Astrocyte (in vitro differentiated cells and primary cell): ENCODE data around the gene TRPV6. TPM values are rescaled to one million over a fixed set of nuclear protein-coding genes. Genes with fewer than 3 reads are reported as not detected.

Experiments used
- DNase-seq: peaks from one replicate; pipeline ENCODE4 v3.0.0-alpha.2; 2010; ENCODE audit warnings: low read depth
- FAIRE-seq: peaks from 2 replicates; lab custom pipeline; 2011; peaks lifted over from hg19 to GRCh38; lab: Jason Lieb, UNC
- H2AFZ ChIP-seq: 2 replicates; pipeline ENCODE4 v1.6.0; 2012; ENCODE audit warnings: low read depth, low read length, inconsistent platforms
- H3K27ac ChIP-seq: 2 replicates; pipeline ENCODE4 v1.5.1; 2011; ENCODE audit warnings: low read depth, low read length, inconsistent platforms
- H3K27me3 ChIP-seq: 2 replicates; pipeline ENCODE4 v1.6.0; 2011; ENCODE audit warnings: low read length, inconsistent platforms; ENCODE audit not compliant: insufficient read depth
- H3K36me3 ChIP-seq: 2 replicates; pipeline ENCODE4 v1.5.1; 2011; ENCODE audit warnings: low read length, inconsistent platforms; ENCODE audit not compliant: insufficient read depth
- H3K4me1 ChIP-seq: 2 replicates; pipeline ENCODE4 v1.5.1; 2011; ENCODE audit warnings: low read length, inconsistent platforms; ENCODE audit not compliant: insufficient read depth
- H3K4me2 ChIP-seq: 2 replicates; pipeline ENCODE4 v1.6.0; 2012; ENCODE audit warnings: low read length, inconsistent platforms
- H3K4me3 ChIP-seq: 2 replicates; pipeline ENCODE4 v1.5.1; 2011; ENCODE audit warnings: low read depth, mild to moderate bottlenecking, low read length, inconsistent platforms; ENCODE audit not compliant: insufficient read depth
- H3K79me2 ChIP-seq: 2 replicates; pipeline ENCODE4 v1.6.0; 2012; ENCODE audit warnings: mild to moderate bottlenecking, low read length, inconsistent platforms; ENCODE audit not compliant: insufficient read depth
- H3K9ac ChIP-seq: 2 replicates; pipeline ENCODE4 v1.6.0; 2012; ENCODE audit warnings: mild to moderate bottlenecking, low read length, inconsistent platforms
- H3K9me3 ChIP-seq: 2 replicates; pipeline ENCODE4 v1.5.1; 2012; ENCODE audit warnings: low read depth, mild to moderate bottlenecking, low read length, inconsistent platforms; ENCODE audit not compliant: insufficient read depth
- H4K20me1 ChIP-seq: 2 replicates; pipeline ENCODE4 v1.6.0; 2012; ENCODE audit warnings: low read length, inconsistent platforms; ENCODE audit not compliant: insufficient read depth
- H3K27ac Mint-ChIP-seq: one replicate; pipeline ENCODE4 v1.8.0; 2021; ENCODE audit warnings: mild to moderate bottlenecking, mixed read lengths; ENCODE audit not compliant: unreplicated experiment
- H3K27me3 Mint-ChIP-seq: one replicate; pipeline ENCODE4 v1.8.0; 2021; ENCODE audit warnings: low read depth, mixed read lengths; ENCODE audit not compliant: unreplicated experiment
- H3K36me3 Mint-ChIP-seq: one replicate; pipeline ENCODE4 v1.8.0; 2021; ENCODE audit warnings: low read depth, mixed read lengths; ENCODE audit not compliant: unreplicated experiment
- H3K4me1 Mint-ChIP-seq: one replicate; pipeline ENCODE4 v1.8.0; 2021; ENCODE audit warnings: low read depth, mixed read lengths; ENCODE audit not compliant: unreplicated experiment
- H3K4me3 Mint-ChIP-seq: one replicate; pipeline ENCODE4 v1.8.0; 2021; ENCODE audit warnings: mild to moderate bottlenecking, moderate library complexity, mixed read lengths; ENCODE audit not compliant: unreplicated experiment
- H3K9me3 Mint-ChIP-seq: one replicate; pipeline ENCODE4 v1.8.0; 2021; ENCODE audit warnings: mild to moderate bottlenecking, mixed read lengths; ENCODE audit not compliant: unreplicated experiment
- CTCF ChIP-seq: IDR thresholded peaks from 2 replicates; pipeline ENCODE4 v1.5.1; 2011; ENCODE audit warnings: low read depth, mild to moderate bottlenecking, inconsistent platforms, low read length, moderate library complexity; ENCODE audit not compliant: insufficient read depth
- EZH2 ChIP-seq: IDR thresholded peaks from 2 replicates; pipeline ENCODE4 v1.6.1; 2012; ENCODE audit warnings: mild to moderate bottlenecking, low read length, inconsistent platforms; ENCODE audit not compliant: insufficient read depth
- total RNA-seq: library from RNA; stranded (reverse); gene quantifications from 2 replicates; pipeline ENCODE4 v1.2.1, GENCODE V29; 2021

The TRPV6 gene
- total RNA-seq, 1 donor from 2014 or later: 0.14 TPM

DNA sequence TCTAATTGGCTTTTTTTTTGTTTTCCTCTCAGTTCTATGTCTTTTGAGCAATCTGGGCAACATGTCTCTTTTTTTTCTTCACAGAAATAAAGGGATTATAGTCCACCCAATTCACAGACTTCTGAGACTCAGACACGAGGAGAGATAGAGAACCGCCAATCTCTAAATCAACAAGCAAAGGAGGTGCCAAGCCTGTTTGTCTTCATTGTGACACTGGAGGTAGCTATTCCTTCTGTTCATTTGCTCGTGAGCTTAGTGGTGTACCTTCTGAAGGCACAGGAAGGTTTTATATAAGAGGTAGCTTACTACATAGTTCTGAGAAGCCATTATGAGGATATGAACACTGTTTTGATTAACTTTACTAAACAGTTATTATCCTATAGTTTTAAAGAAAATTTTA is 24.6 kb downstream of the TRPV6 start:
- Mint-ChIP-seq H3K4me1 (peaks cover 9% of the 10 kb centered on the region), H3K36me3 (no peaks in the 10 kb centered on the region), H3K9me3 (no peaks in the 10 kb centered on the region), H3K27ac (no peak overlapping the region), H3K27me3 (peaks cover 20% of the 10 kb centered on the region), H3K4me3 (no peak overlapping the region)
- Histone ChIP-seq H3K79me2 (no peaks in the 10 kb centered on the region), H2AFZ (no peak overlapping the region), H3K4me3 (no peak overlapping the region), H3K4me2 (no peak overlapping the region), H3K27ac (no peak overlapping the region), H3K9ac (no peak overlapping the region), H3K9me3 (no peaks in the 10 kb centered on the region), H3K27me3 (no peaks in the 10 kb centered on the region), H4K20me1 (no peaks in the 10 kb centered on the region), H3K36me3 (no peaks in the 10 kb centered on the region), H3K4me1 (peaks cover under 1% of the 10 kb centered on the region)
- DNase-seq (no peak), FAIRE-seq (no peak)
- no peak for TF ChIP-seq CTCF
- TF ChIP-seq EZH2: no peak

DNA sequence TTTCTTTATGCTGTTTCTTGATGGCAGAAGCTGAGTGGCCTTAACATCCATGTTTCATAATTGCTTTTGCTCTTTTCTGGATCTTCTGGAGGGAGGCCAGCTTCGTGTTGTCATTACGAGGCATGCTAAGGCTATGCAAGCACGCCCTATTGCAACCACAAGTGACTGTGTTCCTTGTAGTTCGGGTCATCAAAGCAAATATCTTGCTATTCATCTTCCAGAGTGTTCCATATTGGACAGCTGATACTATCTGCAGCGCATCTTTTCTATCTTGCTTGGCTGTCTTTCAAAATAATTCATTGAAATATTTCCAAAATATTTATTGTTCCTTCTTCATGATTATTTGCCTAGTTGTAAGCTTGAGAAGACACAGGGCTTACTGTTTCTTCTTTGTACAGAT is 25.7 kb downstream of the TRPV6 start:
- Histone ChIP-seq H3K9me3 (no peaks in the 10 kb centered on the region), H3K27me3 (no peaks in the 10 kb centered on the region), H3K4me2 (no peak overlapping the region), H3K4me1 (peaks cover 8% of the 10 kb centered on the region), H3K36me3 (no peaks in the 10 kb centered on the region), H4K20me1 (no peaks in the 10 kb centered on the region), H3K27ac (no peak overlapping the region), H3K9ac (no peak overlapping the region), H3K79me2 (no peaks in the 10 kb centered on the region), H3K4me3 (no peak overlapping the region), H2AFZ (no peak overlapping the region)
- DNase-seq: peak; percentile 39
- H3K4me3 Mint-ChIP-seq: no peak overlapping the region
- no peak overlapping the region for H3K27ac Mint-ChIP-seq
- peaks cover 9% of the 10 kb centered on the region for H3K4me1 Mint-ChIP-seq
- H3K27me3 Mint-ChIP-seq: peaks cover 14% of the 10 kb centered on the region
- no peaks in the 10 kb centered on the region for H3K36me3 Mint-ChIP-seq
- FAIRE-seq: no peak
- no peaks in the 10 kb centered on the region for H3K9me3 Mint-ChIP-seq
- TF ChIP-seq CTCF: no peak
- no peak for TF ChIP-seq EZH2

DNA sequence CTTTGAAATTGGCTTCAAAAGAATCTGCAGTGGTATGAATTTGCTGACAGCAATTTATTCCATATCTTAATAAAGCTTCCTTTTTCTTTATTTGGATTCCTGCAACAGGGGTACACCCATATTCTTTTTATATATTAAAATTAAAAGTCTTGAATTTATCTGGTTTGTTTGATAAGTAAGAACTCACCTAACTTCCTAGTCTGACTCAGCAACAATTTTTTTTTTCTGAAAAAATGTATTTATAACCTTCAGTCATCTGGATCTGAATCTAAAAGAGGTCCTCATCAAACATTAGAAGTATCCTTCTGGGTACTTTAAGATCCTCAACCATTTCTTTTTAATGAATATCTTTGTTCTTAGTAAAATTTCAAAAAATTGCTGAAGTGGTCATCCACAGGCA is 26.1 kb downstream of the TRPV6 start:
- Histone ChIP-seq H3K4me3 (no peak overlapping the region), H3K36me3 (no peaks in the 10 kb centered on the region), H4K20me1 (no peaks in the 10 kb centered on the region), H2AFZ (no peak overlapping the region), H3K4me1 (peaks cover 8% of the 10 kb centered on the region), H3K4me2 (no peak overlapping the region), H3K9ac (no peak overlapping the region), H3K27ac (no peak overlapping the region), H3K27me3 (no peaks in the 10 kb centered on the region), H3K79me2 (no peaks in the 10 kb centered on the region), H3K9me3 (no peaks in the 10 kb centered on the region)
- H3K27ac Mint-ChIP-seq: no peak overlapping the region
- H3K4me3 Mint-ChIP-seq: no peak overlapping the region
- peaks cover 12% of the 10 kb centered on the region for H3K27me3 Mint-ChIP-seq
- no peak for TF ChIP-seq EZH2
- no peaks in the 10 kb centered on the region for H3K9me3 Mint-ChIP-seq
- DNase-seq (no peak), FAIRE-seq (no peak)
- no peaks in the 10 kb centered on the region for H3K36me3 Mint-ChIP-seq
- peaks cover 9% of the 10 kb centered on the region for H3K4me1 Mint-ChIP-seq
